Measurements from ENCODE around the gene ATG16L1.

The ATG16L1 gene

GRCh38 chr2:233258211-233258610, 6.7 kb downstream of the ATG16L1 start:
- H3K4me1 ChIP-seq (ENCODE audit: insufficient read depth, low read length): peaks cover 16% of the 10 kb centered on the region; the same call in 1 of the 2 replicates
- no peak overlapping the region for H2AFZ ChIP-seq (ENCODE audit: low read depth, low read length)
- H3K4me2 ChIP-seq (ENCODE audit: insufficient read depth, low read length): no peak overlapping the region
- H3K79me2 ChIP-seq (ENCODE audit: insufficient read depth, low read length): peaks cover 73% of the 10 kb centered on the region
- H4K20me1 ChIP-seq (ENCODE audit: insufficient read depth, low read length): peaks cover 27% of the 10 kb centered on the region; the same call in 1 of the 2 replicates
- DNase-seq (no peak), ATAC-seq (ENCODE audit: insufficient read depth, low read depth) (no peak)
- H3K36me3 ChIP-seq (ENCODE audit: insufficient read depth, low read length): peaks cover 88% of the 10 kb centered on the region
- H3K4me3 ChIP-seq (ENCODE audit: low read depth in 1 of 2, low read length in 2 of 2): no peak overlapping the region
- no peak overlapping the region for H3K27ac ChIP-seq (ENCODE audit: low read length)
- no peaks in the 10 kb centered on the region for H3K9me3 ChIP-seq (ENCODE audit: insufficient read depth, low read length, severe bottlenecking)
- no peaks in the 10 kb centered on the region for H3K27me3 ChIP-seq (ENCODE audit: insufficient read depth, low read length, poor library complexity)
- TF ChIP-seq CTCF (IDR thresholded peaks at IDR 0.05; ENCODE audit: borderline replicate concordance, extremely low read depth, low read length, poor library complexity, severe bottlenecking) (no peak), EZH2 (IDR thresholded peaks at IDR 0.05; ENCODE audit: borderline replicate concordance, low read depth, low read length, severe bottlenecking) (no peak)
- H3K9ac ChIP-seq (ENCODE audit: low read depth, low read length): no peak overlapping the region

GRCh38 chr2:233259730-233260129, 8.3 kb downstream of the ATG16L1 start:
- peaks cover 17% of the 10 kb centered on the region; the same call in 1 of the 2 replicates for H4K20me1 ChIP-seq (ENCODE audit: insufficient read depth, low read length)
- H3K9me3 ChIP-seq (ENCODE audit: insufficient read depth, low read length, severe bottlenecking): no peaks in the 10 kb centered on the region
- DNase-seq: no peak
- TF ChIP-seq CTCF (IDR thresholded peaks at IDR 0.05; ENCODE audit: borderline replicate concordance, extremely low read depth, low read length, poor library complexity, severe bottlenecking) (no peak), EZH2 (IDR thresholded peaks at IDR 0.05; ENCODE audit: borderline replicate concordance, low read depth, low read length, severe bottlenecking) (no peak)
- ATAC-seq (ENCODE audit: insufficient read depth, low read depth): no peak
- no peak overlapping the region for H2AFZ ChIP-seq (ENCODE audit: low read depth, low read length)
- peaks cover 57% of the 10 kb centered on the region for H3K79me2 ChIP-seq (ENCODE audit: insufficient read depth, low read length)
- H3K4me3 ChIP-seq (ENCODE audit: low read depth in 1 of 2, low read length in 2 of 2): no peak overlapping the region
- H3K4me1 ChIP-seq (ENCODE audit: insufficient read depth, low read length): peaks cover 3% of the 10 kb centered on the region; the same call in 1 of the 2 replicates
- no peak overlapping the region for H3K27ac ChIP-seq (ENCODE audit: low read length)
- no peak overlapping the region for H3K9ac ChIP-seq (ENCODE audit: low read depth, low read length)
- H3K27me3 ChIP-seq (ENCODE audit: insufficient read depth, low read length, poor library complexity): no peaks in the 10 kb centered on the region
- H3K36me3 ChIP-seq (ENCODE audit: insufficient read depth, low read length): peaks cover 92% of the 10 kb centered on the region
- H3K4me2 ChIP-seq (ENCODE audit: insufficient read depth, low read length): no peak overlapping the region

- peaks cover 93% of the 10 kb centered on the region for H3K36me3 ChIP-seq (ENCODE audit: insufficient read depth, low read length)
- TF ChIP-seq EZH2 (IDR thresholded peaks at IDR 0.05; ENCODE audit: borderline replicate concordance, low read depth, low read length, severe bottlenecking) (no peak), CTCF (IDR thresholded peaks at IDR 0.05; ENCODE audit: borderline replicate concordance, extremely low read depth, low read length, poor library complexity, severe bottlenecking) (no peak)
- no peaks in the 10 kb centered on the region for H3K9me3 ChIP-seq (ENCODE audit: insufficient read depth, low read length, severe bottlenecking)
These were observed 9.2 kb downstream of the ATG16L1 start for GRCh38 chr2:233260661-233261060.

More at GRCh38 chr2:233260661-233261060, 9.2 kb downstream of the ATG16L1 start:
- H3K27ac ChIP-seq (ENCODE audit: low read length): no peak overlapping the region
- H3K9ac ChIP-seq (ENCODE audit: low read depth, low read length): no peak overlapping the region
- no peak overlapping the region for H3K4me3 ChIP-seq (ENCODE audit: low read depth in 1 of 2, low read length in 2 of 2)
- no peak overlapping the region for H3K4me2 ChIP-seq (ENCODE audit: insufficient read depth, low read length)
- DNase-seq: no peak
- H3K79me2 ChIP-seq (ENCODE audit: insufficient read depth, low read length): peaks cover 48% of the 10 kb centered on the region
- H3K27me3 ChIP-seq (ENCODE audit: insufficient read depth, low read length, poor library complexity): no peaks in the 10 kb centered on the region
- peaks cover 17% of the 10 kb centered on the region; the same call in 1 of the 2 replicates for H4K20me1 ChIP-seq (ENCODE audit: insufficient read depth, low read length)
- no peak overlapping the region for H2AFZ ChIP-seq (ENCODE audit: low read depth, low read length)
- ATAC-seq (ENCODE audit: insufficient read depth, low read depth): no peak
- H3K4me1 ChIP-seq (ENCODE audit: insufficient read depth, low read length): no peaks in the 10 kb centered on the region

All from DND-41 (cell line).